Glomerular visceral epithelial cell (primary cell): ENCODE data around the gene DAP.

Source experiments
- DNase-seq: peaks from one replicate; pipeline ENCODE4 v3.0.0-alpha.2; 2016; ENCODE audit errors: extremely low spot score

Gene DAP

GRCh38 chr5:10760921-10761184, 181 bp downstream of the DAP start:
- DNase-seq: no peak

GRCh38 chr5:10760096-10760920, 726 bp downstream of the DAP start:
- peak; percentile 72 for DNase-seq

GRCh38 chr5:10759111-10759510, 1.9 kb downstream of the DAP start:
- no peak for DNase-seq

DNA sequence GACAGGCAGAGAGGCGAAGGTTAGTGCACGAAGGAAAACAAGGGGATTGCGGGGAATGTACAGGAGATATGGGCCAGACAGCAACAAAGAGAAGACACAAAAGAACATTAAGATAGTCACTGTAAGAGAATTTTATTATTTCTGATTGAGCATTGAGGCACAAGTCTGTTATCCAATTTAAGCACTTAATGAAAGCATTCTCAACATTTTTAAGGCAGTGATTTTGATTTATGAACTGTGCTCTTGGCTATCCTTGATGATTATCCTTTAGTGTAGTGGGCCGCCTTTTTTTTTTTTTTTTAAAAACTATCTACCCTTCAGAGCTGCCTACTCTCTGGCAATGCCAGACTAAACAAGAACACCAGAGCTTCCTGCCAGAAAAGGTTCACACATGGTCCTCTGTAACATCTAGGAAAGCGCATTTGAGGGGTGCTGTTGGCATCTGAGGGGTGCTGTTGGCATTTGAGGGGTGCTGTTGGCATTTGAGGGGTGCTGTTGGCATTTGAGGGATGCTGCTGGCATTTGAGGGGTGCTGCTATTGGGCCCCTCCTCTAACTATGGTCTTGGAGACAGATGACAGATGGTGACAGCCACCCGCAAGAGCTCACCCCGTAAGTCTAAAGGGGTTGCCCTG, 3.0 kb downstream of the DAP start:
- DNase-seq: no peak

- no peak for DNase-seq
These were observed 4.0 kb downstream of the DAP start for GRCh38 chr5:10757043-10757442.

- DNase-seq: peak; percentile 35
These were observed 4.5 kb downstream of the DAP start for GRCh38 chr5:10756549-10756948.

GRCh38 chr5:10753178-10753577, 7.9 kb downstream of the DAP start:
- no peak for DNase-seq

DNA sequence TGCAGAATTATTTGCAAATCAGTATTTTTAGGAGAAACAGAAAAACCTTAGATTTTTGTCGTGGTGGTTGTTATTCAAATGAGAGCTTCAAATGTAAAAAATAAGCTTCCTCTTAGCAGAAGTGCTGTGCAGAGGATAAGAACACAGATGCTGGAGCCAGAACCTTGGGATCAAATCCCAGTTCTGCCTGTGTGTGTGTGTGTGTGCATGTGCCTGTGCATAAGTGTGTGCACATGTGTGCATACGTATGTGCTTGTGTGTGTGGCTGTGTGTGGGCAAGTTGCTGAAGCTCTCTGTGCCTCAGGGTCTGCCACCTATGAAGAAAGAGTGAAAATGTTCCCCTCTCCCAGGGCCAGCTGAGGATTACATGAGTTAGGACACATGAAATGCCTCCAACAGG, 8.6 kb downstream of the DAP start:
- DNase-seq: no peak

DNA sequence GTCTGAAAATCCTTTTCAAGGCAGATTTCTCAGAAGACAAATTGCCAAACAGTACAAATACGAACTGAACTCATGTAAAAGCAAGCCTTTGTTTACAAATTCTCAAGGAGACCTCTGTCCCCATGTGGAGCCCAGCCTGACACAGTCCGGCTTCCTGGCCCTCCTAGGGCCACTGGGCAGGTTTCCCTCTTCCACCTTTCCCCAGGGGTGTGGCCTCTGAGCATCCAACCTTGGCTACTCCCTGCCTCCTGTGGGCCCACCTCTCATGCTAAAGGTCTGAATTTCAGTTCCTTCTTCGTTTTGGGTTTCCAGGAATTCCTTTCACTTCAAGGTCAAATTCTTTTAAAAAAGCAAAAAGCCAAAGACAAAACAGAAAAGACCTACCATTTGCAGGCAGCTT, 10.1 kb downstream of the DAP start:
- DNase-seq: no peak

DNA sequence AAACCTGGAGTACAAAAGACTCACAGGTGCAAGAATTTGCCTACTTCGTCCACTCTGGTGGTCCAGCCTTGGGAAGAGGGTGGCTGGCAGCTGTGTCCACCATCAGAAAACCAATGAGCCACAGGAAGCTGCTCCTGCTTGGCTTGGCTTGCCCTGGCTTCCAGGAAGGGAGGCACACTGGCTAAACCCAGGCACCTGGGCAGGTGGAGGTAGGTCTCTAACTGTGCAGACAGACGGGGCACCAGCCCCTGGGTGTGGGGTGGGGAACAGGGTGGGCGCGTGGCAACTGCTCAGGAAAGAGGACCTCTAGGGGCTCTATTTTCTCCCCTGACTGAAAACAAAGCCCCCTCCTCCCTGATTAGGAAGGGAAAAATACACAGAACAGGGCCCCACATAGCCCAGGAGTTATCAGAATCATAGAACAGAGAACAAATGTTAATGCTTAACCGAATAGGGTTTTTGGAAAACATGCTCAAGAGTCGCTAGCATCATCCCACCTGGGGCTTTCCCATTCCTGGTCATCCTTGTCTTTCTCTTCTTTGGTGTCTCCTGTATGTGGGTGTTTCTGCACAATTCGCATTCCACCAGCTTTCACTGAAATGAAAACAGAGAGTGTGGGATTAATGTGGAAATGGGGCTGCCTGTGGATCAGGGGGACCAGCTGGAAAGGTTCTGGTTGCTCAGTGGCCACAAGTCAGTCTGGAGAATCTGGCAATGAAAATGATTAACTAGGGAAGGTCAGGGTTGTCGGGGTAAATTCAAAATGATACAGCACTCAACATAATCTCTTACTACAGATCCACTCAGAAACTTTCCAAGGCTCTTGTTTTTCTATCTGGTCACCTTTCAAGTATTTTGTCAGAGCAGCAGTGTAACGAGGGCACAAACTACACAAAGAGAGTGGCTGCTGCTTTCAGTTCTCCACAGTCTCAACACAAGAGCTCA, 13.1 kb downstream of the DAP start:
- peak; percentile 95 for DNase-seq

GRCh38 chr5:10746711-10747110, 14.3 kb downstream of the DAP start:
- DNase-seq: no peak

- no peak for DNase-seq
These were observed 15.9 kb downstream of the DAP start for GRCh38 chr5:10745133-10745532.

DNA sequence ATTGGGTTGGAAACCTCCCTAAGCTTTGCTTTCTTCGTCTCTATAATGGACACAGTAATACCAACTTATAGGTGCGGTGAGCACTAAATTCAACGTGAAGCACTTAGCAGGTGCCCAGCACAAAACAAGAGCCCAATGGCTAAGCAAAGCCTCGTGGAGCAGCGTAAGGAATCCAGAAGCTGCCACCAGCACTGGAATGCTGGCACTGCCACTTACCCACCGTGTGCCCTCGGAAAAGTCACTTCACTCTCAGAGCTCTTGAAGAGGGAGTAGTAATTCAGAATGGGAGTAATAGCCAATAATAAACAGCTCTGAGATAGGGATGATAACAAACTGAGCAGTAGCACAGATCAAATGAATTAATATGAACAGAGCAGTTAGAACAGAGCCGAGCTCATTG, 16.4 kb downstream of the DAP start:
- no peak for DNase-seq

- DNase-seq: no peak
These were observed 17.1 kb downstream of the DAP start for GRCh38 chr5:10743951-10744350.

DNA sequence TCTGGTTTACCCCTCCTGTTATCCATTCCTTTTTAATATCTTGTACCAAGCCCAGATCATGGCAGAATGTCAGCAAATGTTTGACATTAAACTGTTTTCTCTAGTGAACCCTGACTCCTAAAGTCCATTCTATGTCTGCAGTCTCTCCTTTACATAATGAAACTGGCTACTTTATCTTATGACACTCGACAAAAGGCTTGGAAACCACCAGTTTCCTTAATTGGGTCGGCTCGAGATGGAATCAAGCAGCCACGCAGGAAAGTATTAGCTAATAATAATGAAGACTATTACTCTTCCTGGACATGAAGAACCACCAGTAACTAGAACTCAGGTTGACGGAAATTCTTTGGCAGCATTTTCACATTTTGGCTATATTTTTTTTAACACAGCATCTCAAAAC, 17.5 kb downstream of the DAP start:
- DNase-seq: no peak

DNA sequence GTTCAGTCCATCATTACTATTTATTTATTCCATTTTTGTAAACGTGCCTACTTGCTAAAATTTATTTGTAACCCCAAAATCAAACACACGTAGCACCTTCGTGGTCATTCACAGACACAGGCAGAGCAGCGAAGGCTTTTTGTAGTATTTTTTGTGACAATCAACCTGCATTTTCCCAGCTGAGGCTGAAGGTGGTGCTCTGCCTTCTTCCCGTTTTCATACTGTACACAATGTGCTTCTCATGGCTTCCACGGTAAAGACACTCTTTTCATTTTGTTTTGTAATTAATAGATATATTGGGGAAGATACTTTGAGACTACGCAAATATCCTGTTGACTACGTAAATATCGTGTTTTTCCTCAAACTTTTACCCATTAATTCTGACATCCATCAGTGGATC, 19.4 kb downstream of the DAP start:
- no peak for DNase-seq

GRCh38 chr5:10740384-10740783, 20.6 kb downstream of the DAP start:
- DNase-seq: no peak

GRCh38 chr5:10737880-10738279, 23.2 kb downstream of the DAP start:
- DNase-seq: no peak

- no peak for DNase-seq
These were observed 24.2 kb downstream of the DAP start for GRCh38 chr5:10736808-10737207.

DNA sequence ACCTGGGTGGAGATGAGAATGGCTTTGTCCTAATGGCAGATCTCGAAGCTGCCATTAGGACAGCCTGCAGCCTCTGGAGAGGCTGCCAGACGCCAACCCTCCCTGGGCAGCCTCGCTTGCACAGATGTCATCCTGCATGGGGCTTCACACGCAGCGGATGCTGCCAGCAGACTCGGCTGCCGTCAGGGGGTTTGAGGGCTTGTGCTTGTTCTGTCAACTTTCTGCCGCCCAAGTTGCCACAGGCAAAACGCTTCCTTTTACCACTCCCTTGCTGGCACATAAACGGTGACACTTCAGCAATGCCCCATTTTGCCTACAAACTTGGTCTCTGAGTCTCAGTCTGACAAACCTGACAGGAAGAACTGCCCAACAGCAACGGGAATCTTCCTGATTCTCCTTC, 24.7 kb downstream of the DAP start:
- DNase-seq: no peak

DNA sequence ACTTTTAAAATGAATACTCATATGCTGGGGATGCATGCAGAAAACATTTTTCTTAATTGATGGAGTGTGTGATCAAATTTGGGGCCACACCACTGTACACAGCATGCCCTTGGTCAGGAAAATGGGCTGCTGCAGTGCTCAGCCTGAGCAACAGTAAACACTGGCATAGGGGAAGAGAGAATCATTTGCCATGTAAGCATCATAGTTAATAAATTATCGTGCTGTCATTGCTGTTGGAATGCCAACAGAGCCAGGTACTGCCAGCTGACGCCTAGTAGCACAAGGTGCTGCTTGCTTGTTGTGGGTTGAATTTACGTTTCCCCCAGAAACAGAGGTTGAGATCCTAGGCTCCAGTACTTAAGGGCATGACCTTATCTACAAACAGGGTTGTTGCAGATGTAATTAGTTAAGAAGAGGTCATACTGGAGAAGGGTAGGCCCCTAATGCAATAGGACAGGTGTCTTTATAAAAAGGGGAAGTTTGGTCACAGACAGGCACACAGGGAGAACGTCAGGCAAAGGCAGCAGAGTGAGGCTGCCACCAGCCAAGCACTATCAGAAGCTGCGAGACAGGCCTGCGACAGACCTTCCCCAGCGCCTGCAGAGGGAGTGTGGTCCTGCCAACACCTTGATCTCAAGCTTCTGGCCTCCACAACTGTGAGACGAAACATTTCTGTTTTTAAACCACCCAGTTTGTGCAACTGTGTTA, 25.3 kb downstream of the DAP start:
- DNase-seq: no peak
